Left lung (tissue), 10 donors: ENCODE results near the gene DPF1. TPM values are rescaled to one million over a fixed set of nuclear protein-coding genes. Genes with fewer than 3 reads are reported as not detected.

Source experiments
- ATAC-seq: fragments of 200-7000 bp; cut with Tn5 transposase; one replicate; pipeline ENCODE4 v1.9.1; 2020; ENCODE audit warnings: moderate library complexity
- DNase-seq, 4 donors: peaks; one replicate each; pipeline ENCODE4 v3.0.0-alpha.2; 2013 to 2020
- H3K27ac ChIP-seq, 2 donors: fragments of 200-600 bp; sonication (generic) in 1 of 2; one replicate each; pipeline versions ENCODE4 v1.5.0 to v1.8.0; 2020 to 2021
- H3K27me3 ChIP-seq, 2 donors: fragments of 200-600 bp; sonication (generic) in 1 of 2; one replicate each; pipeline versions ENCODE4 v1.5.0 to v1.8.0; 2020 to 2021
- H3K36me3 ChIP-seq, 2 donors: fragments of 200-600 bp; sonication (generic) in 1 of 2; one replicate each; pipeline versions ENCODE4 v1.5.0 to v1.8.0; 2020 to 2021
- H3K4me1 ChIP-seq, 2 donors: fragments of 200-600 bp; one replicate each; pipeline ENCODE4 v1.8.0; 2021
- H3K4me3 ChIP-seq, 2 donors: fragments of 200-600 bp; sonication (generic) in 1 of 2; one replicate each; pipeline versions ENCODE4 v1.5.0 to v1.8.0; 2020 to 2021; ENCODE audit warnings: mild to moderate bottlenecking in 1 of 2
- H3K9me3 ChIP-seq, 2 donors: fragments of 200-600 bp; sonication (generic) in 1 of 2; one replicate each; pipeline versions ENCODE4 v1.5.0 to v1.8.0; 2020 to 2021
- intact Hi-C, 2 donors: fragments of 100-400 bp; cut with DNase I; formaldehyde crosslinking; loops; one replicate each; pipeline versions ENCODE4 v1.11.2 to v1.14.2; 2022
- polyA plus RNA-seq, 6 donors: library from polyadenylated mRNA; unstranded; fragments of 120-200 nt; gene quantifications; one replicate each; pipeline ENCODE4 v1.2.1, GENCODE V29; 2013; ENCODE audit not compliant: insufficient read length in 6 of 6
- total RNA-seq, 2 donors: library from RNA; stranded (reverse); fragmentation: NEBNext Ultra II Directional; extraction: Animal tissue kit (Norgen Biotek cat#: 25700); gene quantifications; one replicate each; pipeline ENCODE4 v1.2.1, GENCODE V29; 2021
- TF ChIP-seq, protein P1 (sequence below), 2 donors: fragments of 200-600 bp; sonication (generic) in 1 of 2; IDR thresholded peaks; one replicate each; pipeline versions ENCODE4 v1.5.0 to v1.8.0; 2021; ENCODE audit warnings: antibody characterized with exemption in 2 of 2
- donor health status: DM: no; HTN: yes; CAD: no.
- donor health status: DM: no; HTN: no; CAD: no.

The DPF1 gene
- total and polyA plus RNA-seq, 8 donors: 0.39 to 4.3 (median 2.9) TPM

DNA sequence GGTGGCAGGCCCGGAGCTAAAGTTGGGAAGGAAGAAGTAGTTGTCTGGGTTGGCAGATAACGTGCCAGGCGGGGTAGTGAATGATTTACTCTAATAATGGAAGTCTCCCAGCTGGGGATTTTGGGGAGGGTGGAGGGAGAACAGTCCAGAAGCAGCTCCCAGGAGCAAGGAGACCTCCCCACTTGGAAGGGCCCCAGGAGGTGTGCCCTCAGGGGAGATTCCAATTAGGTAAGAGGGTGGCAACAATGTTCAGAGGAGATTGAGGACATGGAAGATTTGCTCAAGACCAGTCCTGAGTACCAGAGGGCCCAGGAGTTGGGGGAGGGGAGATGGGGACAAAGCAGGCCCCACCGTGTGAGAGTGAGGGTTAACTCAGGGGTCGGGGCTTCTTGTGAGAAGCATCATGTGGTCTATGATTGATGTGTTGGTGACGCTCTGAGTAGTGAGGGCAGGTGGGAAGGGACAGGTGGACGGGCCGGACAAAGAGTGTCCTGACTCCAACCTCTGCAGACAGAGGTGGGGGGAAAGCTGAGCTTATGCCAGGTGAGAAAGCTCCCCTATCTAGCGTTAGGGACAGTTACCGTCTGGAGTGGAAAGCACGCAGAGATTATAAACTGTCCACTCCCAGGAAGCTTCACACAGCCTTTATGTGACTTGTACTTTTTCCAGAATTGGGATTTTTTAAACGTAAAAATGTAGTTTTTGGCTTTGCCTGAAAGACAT, 43.9 kb upstream of the DPF1 start:
- Histone ChIP-seq H3K36me3 (no peaks in the 10 kb centered on the region), H3K27ac (peak overlapping the region in 1 of 2 donors; percentile 44), H3K4me3 (no peak overlapping the region), H3K9me3 (no peaks in the 10 kb centered on the region), H3K4me1 (peaks cover 14 to 61% of the 10 kb centered on the region in 2 donors), H3K27me3 (peaks cover 0 to 10% of the 10 kb centered on the region in 2 donors)
- TF ChIP-seq, protein P1, sequence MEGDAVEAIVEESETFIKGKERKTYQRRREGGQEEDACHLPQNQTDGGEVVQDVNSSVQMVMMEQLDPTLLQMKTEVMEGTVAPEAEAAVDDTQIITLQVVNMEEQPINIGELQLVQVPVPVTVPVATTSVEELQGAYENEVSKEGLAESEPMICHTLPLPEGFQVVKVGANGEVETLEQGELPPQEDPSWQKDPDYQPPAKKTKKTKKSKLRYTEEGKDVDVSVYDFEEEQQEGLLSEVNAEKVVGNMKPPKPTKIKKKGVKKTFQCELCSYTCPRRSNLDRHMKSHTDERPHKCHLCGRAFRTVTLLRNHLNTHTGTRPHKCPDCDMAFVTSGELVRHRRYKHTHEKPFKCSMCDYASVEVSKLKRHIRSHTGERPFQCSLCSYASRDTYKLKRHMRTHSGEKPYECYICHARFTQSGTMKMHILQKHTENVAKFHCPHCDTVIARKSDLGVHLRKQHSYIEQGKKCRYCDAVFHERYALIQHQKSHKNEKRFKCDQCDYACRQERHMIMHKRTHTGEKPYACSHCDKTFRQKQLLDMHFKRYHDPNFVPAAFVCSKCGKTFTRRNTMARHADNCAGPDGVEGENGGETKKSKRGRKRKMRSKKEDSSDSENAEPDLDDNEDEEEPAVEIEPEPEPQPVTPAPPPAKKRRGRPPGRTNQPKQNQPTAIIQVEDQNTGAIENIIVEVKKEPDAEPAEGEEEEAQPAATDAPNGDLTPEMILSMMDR (IDR thresholded peaks at IDR 0.05): no peak
- ATAC-seq: peak; percentile 8
- intact Hi-C loops: no loop called here
- DNase-seq: peak in 3 of 4 donors; percentile 31 to 52 (median 47)

DNA sequence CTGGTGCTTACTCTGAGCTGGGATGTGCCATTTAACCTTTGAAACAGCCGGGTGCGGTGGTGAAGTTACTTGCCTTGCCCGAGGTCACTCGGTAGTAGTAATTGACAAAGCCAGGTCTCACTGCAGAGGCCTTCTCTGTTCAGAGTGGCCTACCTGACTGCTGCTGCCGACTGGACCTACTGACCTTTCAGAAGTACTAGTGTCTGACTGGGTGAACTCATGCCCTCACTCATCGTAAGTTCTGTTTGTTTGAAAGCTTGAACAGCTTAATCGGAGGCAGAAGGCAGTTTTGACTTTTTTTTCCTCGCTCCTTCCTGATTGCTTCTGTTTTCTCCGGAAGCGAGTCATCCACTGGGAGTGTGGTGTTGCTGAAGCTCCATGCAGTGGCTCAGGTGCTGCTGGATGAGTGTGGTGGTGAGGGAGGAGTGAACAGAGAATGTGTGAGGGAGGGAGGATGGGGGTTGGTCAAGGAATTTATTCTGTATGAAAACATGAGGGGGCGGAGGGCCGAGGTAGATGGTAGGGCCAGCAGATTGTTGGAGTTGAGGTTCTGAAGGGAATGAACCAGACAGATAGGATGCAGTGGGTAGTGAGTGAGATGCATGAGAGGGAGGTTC, 43.1 kb upstream of the DPF1 start:
- H3K27ac ChIP-seq: peak overlapping the region; percentile 48 to 55
- H3K9me3 ChIP-seq: no peaks in the 10 kb centered on the region
- H3K4me3 ChIP-seq: peak overlapping the region in 1 of 2 donors; percentile 64
- H3K27me3 ChIP-seq: peaks cover 0 to 10% of the 10 kb centered on the region in 2 donors
- ATAC-seq (peak; percentile 2), DNase-seq (no peak)
- intact Hi-C loops: no loop called here
- TF ChIP-seq, protein P1 (IDR thresholded peaks at IDR 0.05): no peak
- peaks cover 14 to 61% of the 10 kb centered on the region in 2 donors for H3K4me1 ChIP-seq
- no peaks in the 10 kb centered on the region for H3K36me3 ChIP-seq

DNA sequence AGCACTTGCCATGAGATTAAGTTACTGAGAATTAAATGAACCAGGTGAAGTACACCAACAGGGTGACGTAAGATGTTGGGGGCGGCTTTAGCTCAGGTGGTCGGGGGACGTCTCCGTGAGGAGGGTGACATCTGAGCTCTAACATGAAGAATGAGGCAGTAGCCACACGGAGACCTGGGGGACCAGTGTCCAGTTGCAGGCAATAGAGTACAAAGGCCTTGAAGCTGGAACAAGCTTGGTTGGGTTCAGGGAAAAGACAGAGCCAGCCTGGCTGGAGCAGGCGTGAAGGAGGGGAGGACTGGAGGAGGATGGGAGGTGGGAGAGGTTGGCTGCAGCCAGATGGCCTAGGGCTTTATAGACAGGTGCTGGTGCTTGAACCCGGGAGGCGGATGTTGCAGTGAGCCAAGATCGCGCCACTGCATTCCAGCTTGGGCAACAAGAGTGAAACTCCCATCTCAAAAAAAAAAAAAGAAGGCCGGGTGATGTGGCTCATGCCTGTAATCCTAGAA, 42.0 kb upstream of the DPF1 start:
- peak in 1 of 4 donors; percentile 49 for DNase-seq
- Histone ChIP-seq H3K4me1 (peaks cover 14 to 61% of the 10 kb centered on the region in 2 donors), H3K36me3 (no peaks in the 10 kb centered on the region), H3K4me3 (peak overlapping the region; percentile 64 to 73), H3K9me3 (no peaks in the 10 kb centered on the region), H3K27me3 (peaks cover 0 to 10% of the 10 kb centered on the region in 2 donors), H3K27ac (peak overlapping the region; percentile 85 to 92)
- ATAC-seq: peak; percentile 4
- TF ChIP-seq, protein P1 (IDR thresholded peaks at IDR 0.05): no peak
- intact Hi-C loops: no loop called here

DNA sequence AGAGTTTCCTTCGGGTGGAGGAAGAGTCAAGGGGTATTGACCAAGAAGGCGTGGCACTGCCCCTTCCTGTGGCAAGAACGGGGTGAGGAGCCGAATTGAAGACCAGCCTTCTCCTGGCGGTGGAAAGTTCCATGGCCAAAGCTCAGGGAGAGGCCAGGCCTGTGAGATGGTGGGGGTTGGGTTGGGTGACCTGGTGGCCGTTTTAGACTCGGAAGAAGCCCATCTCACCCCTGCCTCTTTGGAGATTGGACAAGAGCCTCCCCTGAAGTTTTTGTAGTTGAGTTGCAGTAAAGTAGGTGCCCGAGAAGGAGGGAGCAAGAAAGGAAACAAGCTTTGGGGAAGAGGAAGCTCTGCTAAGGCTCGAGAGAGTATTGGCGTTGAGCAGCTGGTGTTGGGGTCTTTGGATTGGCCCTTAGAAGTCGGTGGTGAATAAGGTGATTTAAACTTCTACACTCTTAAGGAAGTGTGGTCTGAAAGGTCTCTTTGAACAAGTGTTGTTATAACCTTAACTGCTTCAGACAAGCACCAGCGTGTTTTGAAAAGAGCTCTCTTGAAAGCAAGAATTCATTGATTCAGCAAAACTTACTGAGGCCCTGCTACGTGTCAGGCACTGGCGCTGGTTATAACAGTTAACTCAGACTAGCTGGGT, 41.3 kb upstream of the DPF1 start:
- H3K27ac ChIP-seq: peak overlapping the region; percentile 85 to 92
- peak; percentile 28 for ATAC-seq

More for the DNA sequence above, 41.3 kb upstream of the DPF1 start:
- Histone ChIP-seq H3K36me3 (no peaks in the 10 kb centered on the region), H3K27me3 (peaks cover 0 to 10% of the 10 kb centered on the region in 2 donors), H3K4me1 (peaks cover 14 to 55% of the 10 kb centered on the region in 2 donors), H3K9me3 (no peaks in the 10 kb centered on the region), H3K4me3 (peak overlapping the region; percentile 64 to 73)
- TF ChIP-seq, protein P1 (IDR thresholded peaks at IDR 0.05): no peak
- DNase-seq: peak in 1 of 4 donors; percentile 62
- intact Hi-C loops: no loop called here
